Fibroblast of skin of abdomen (primary cell): Measurements from ENCODE around the gene ELL.

Experiments used
- DNase-seq: peaks from one replicate; pipeline ENCODE4 v3.0.0-alpha.2; 2013

Gene ELL

DNA sequence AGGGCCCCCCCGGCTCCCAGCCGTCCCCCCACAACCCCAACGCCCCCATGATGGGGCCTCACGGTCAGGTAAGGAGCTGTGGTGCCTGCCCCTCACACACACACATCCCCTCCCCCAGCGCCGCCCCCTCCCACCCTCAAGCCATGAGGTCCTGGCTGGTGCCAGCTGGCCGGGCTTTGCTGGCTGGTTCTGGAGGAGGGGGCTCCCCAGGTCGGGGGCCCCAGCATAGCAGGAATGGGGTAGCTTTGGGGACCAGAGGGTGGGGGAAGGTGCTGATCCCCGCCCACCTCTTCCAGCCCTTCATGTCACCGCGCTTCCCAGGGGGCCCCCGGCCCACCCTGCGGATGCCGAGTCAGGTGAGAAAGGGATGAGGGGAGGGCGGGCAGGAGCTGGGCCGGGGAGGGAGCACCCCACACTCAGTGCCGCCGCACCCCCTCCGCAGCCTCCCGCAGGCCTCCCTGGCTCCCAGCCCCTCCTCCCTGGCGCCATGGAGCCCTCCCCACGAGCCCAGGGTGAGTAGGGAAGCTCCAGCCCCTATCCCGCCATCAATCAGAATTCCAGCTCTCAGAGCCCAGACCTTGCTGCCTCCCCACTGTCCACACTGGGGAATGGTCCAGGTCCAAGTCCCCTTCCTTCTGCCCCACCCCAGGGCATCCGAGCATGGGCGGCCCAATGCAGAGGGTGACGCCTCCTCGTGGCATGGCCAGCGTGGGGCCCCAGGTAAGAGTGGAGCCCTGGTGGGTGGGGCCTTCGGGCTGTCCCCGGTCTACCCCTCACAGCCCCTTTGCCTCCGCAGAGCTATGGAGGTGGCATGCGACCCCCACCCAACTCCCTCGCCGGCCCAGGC, 90.3 kb downstream of the ELL start:
- DNase-seq, result no peak

GRCh38 chr19:18430417-18431144, 91.3 kb downstream of the ELL start:
- no peak for DNase-seq

DNA sequence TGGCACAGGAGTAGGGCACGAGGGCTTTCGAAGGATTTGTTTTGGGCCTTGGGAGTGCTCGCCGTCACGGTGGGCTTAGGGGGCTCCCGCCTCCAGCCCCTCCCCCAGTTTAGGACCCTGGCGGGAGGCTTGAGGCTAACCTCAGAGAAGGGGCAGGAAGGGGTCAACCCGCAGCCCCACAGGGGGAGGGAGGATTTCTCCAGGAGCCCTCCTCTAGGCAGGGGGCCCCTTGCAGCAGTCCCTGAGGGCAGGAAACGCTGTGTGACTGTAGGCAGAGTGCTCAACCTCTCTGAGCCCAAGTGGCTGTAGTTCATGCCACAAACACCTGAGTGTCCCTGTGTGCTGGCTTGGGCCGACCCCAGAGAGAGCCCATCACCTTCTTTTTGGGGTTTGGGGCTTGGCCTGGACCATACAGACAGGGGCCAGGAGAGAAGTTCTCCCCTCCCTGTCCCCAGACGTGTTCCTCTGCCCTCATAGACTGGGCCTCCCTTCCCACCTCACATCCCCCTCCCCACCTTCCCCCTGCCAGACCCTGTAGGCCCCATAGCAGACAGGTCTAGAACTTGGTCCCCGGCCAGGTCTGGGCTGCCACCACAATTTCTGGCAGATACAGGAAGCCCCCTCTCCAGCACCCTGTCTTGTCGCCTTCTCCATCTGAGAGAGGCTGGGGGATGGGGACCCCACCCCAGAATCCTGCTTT, 92.0 kb downstream of the ELL start:
- no peak for DNase-seq

GRCh38 chr19:18428787-18429674, 92.8 kb downstream of the ELL start:
- DNase-seq, result peak; percentile 83

GRCh38 chr19:18428173-18428786, 93.6 kb downstream of the ELL start:
- no peak for DNase-seq

- DNase-seq, result no peak
These were observed 94.1 kb downstream of the ELL start for GRCh38 chr19:18427743-18428113.

- DNase-seq, result no peak
These were observed 94.7 kb downstream of the ELL start for GRCh38 chr19:18427080-18427742.

DNA sequence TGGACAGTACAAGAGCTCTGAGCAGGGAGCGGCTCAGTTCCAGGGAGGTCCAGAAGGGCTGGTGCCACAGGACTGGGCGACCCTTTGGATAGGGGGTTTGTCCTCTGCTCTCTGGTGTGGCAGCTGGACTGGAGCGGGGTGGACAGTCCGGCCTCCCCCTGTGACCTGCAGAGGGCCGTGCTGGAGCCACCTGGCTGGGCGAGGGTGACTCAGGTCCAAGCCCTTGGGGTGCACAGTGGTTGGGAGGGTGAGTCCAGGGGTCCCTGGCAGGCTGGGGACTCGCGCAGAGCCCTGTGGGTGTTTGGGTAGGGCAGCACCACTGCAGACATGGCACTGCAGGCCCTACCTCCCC, 95.5 kb downstream of the ELL start:
- no peak for DNase-seq

GRCh38 chr19:18425515-18426415, 96.1 kb downstream of the ELL start:
- peak; percentile 71 for DNase-seq

- no peak for DNase-seq
These were observed 96.9 kb downstream of the ELL start for GRCh38 chr19:18424890-18425514.

- no peak for DNase-seq
These were observed 97.6 kb downstream of the ELL start for GRCh38 chr19:18424122-18424889.

GRCh38 chr19:18423258-18424020, 98.4 kb downstream of the ELL start:
- no peak for DNase-seq

- DNase-seq, result no peak
These were observed 99.2 kb downstream of the ELL start for GRCh38 chr19:18422530-18423191.

DNA sequence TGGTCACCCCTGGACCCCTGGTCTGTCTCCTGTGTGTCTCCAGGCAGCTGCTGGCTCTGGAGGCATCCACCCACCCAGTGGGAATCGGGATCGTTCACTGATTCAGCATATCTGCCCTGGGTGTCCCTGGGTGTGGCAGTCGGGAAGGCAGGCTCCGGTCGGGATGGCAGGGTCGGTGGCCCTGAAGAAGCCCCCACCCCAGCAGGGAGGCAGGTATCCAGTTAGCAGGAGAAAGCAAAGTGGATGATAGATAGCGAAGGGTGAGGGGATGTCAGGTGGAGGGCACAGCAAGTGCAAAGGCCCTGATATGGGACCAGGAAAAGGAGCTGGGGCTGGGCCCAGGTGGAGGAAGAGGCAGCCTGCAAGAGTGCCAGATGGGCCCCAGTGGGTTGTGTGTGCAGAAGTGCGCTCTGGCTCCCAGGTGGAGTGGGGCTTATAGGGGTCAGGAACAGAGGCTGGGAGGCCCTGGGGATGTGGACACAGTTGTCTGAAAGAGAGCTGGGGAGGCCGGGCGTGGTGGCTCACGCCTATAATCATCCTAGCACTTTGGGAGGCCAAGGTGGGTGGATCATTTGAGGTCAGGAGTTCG, 100.4 kb downstream of the ELL start:
- no peak for DNase-seq

DNA sequence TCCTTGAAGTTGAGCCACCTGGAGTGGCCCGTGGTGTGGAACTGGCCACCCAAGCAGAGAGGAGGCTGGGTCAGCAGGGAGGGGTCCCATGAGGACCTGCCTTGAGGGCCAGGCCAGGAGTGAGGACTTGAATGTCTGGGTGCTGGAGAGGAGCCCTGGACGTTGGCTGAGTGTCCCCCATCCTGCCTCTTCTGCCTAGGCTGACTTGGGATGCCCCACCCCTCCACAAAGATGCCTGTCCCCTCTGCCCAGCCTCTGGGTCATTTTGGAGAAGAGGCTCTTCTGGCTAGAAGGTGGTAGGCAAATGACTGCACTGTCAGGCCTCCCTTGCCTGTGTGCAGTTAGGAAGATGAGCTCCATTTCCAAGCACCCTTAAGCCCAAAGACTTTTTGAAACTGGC, 100.9 kb downstream of the ELL start:
- DNase-seq, result no peak

DNA sequence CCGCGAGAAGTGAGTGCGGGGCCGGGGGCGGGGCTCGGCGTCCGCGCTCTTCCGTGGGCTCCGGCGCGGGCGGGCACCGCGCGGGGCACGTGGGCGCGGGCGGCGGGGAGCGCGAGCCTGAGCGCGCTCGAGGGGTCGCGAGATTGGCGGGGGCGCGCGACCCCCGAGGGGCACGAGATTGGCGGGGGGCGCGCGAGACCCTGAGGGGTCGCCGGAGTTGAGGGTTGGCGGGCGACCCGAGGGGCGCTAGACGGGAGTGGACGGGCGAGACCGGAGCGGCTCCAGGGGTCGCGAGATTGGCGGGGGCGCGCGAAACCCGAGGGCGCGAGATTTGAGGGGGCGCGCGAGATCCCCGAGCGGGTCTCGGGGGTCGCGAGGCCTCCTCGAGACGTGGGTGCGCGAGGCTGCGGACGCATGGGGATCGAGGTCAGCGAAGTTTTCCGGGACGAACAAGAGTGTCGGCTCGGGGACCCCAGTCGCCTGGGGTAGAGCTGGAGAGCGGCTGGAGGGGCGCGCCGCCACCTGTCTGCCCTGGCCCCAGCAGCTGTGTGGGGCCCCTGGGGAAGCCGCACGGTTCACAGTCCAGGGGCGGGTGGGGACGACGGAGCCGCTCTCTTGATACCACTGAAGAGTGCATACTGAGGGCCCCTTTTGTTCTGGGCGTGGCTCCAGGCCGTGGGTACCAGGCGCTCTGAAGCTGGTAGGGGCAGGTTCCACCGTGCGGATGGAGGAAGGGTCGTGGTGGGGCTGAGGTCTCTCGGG, 102.0 kb downstream of the ELL start:
- no peak for DNase-seq
